Measurements from ENCODE around the gene EIF3A.

DNA sequence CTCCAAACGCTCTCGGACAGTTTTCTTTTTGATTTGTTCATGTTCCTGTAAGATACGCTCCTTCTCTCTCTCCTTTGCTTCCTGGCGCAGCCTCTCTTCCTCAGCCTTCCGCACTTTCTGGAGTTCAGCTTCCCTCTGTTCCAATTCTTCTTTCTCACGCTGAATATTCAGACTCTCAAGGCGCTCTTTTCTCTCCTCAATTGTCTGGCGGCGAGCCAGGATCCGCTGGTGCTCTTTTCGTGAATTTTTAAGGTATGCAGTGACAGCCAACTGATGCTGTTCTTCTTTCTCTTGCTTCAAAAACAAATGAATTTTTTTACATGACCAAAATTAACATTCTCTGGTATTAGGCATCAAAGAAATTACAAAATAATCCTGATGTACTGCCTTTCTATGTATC, 22.6 kb downstream of the EIF3A start:
- TF ChIP-seq, protein P1, sequence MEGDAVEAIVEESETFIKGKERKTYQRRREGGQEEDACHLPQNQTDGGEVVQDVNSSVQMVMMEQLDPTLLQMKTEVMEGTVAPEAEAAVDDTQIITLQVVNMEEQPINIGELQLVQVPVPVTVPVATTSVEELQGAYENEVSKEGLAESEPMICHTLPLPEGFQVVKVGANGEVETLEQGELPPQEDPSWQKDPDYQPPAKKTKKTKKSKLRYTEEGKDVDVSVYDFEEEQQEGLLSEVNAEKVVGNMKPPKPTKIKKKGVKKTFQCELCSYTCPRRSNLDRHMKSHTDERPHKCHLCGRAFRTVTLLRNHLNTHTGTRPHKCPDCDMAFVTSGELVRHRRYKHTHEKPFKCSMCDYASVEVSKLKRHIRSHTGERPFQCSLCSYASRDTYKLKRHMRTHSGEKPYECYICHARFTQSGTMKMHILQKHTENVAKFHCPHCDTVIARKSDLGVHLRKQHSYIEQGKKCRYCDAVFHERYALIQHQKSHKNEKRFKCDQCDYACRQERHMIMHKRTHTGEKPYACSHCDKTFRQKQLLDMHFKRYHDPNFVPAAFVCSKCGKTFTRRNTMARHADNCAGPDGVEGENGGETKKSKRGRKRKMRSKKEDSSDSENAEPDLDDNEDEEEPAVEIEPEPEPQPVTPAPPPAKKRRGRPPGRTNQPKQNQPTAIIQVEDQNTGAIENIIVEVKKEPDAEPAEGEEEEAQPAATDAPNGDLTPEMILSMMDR (IDR thresholded peaks at IDR 0.05): no peak
- no peak for TF ChIP-seq POLR2A (IDR thresholded peaks at IDR 0.05)
